Ishikawa (cell line): ENCODE measurements around the gene ADAM22.

Source experiments
- CEBPB ChIP-seq: IDR thresholded peaks from 2 replicates; pipeline ENCODE4 v1.6.1; 2012
- CREB1 ChIP-seq: IDR thresholded peaks from 2 replicates; pipeline ENCODE4 v1.6.1; 2012; ENCODE audit warnings: low read depth
- EGR1 ChIP-seq: IDR thresholded peaks from 2 replicates; pipeline ENCODE4 v1.6.1; 2012
- EP300 ChIP-seq: IDR thresholded peaks from 2 replicates; pipeline ENCODE4 v1.6.1; 2012; ENCODE audit warnings: borderline replicate concordance
- FOXM1 ChIP-seq: IDR thresholded peaks from 2 replicates; pipeline ENCODE4 v1.6.1; 2012; ENCODE audit warnings: low read depth, borderline replicate concordance
- MAX ChIP-seq: IDR thresholded peaks from 2 replicates; pipeline ENCODE4 v1.6.1; 2012
- NFIC ChIP-seq: IDR thresholded peaks from 2 replicates; pipeline ENCODE4 v1.6.1; 2012
- RAD21 ChIP-seq: IDR thresholded peaks from 2 replicates; pipeline ENCODE4 v1.6.1; 2012; ENCODE audit warnings: low read depth
- TAF1 ChIP-seq: IDR thresholded peaks from 2 replicates; pipeline ENCODE4 v1.6.1; 2012; ENCODE audit warnings: low read depth, mild to moderate bottlenecking
- TCF12 ChIP-seq: IDR thresholded peaks from 2 replicates; pipeline ENCODE4 v1.6.1; 2012; ENCODE audit warnings: low read depth
- TEAD4 ChIP-seq: IDR thresholded peaks from 2 replicates; pipeline ENCODE4 v1.6.1; 2012
- YY1 ChIP-seq: IDR thresholded peaks from 2 replicates; pipeline ENCODE4 v1.6.1; 2012; ENCODE audit warnings: low read depth
- ZBTB7A ChIP-seq: IDR thresholded peaks from 2 replicates; pipeline ENCODE4 v1.6.1; 2012; ENCODE audit warnings: low read depth
- TF ChIP-seq, protein P1 (sequence below): IDR thresholded peaks from 2 replicates; pipeline ENCODE4 v1.6.1; 2012; ENCODE audit warnings: low read depth, mild to moderate bottlenecking
- TF ChIP-seq, protein P2 (sequence below): IDR thresholded peaks from 2 replicates; pipeline ENCODE4 v1.6.1; 2012

The ADAM22 gene

GRCh38 chr7:88090671-88091070 lies 156.6 kb downstream of the ADAM22 start:
- no peak for TF ChIP-seq ZBTB7A
- TF ChIP-seq YY1, result no peak
- no peak for TF ChIP-seq EP300
- no peak for TF ChIP-seq FOXM1
- no peak for TF ChIP-seq CREB1
- no peak for TF ChIP-seq MAX
- no peak for TF ChIP-seq RAD21
- TF ChIP-seq TEAD4, result no peak
- no peak for TF ChIP-seq EGR1
- no peak for TF ChIP-seq CEBPB
- TF ChIP-seq, protein P1, sequence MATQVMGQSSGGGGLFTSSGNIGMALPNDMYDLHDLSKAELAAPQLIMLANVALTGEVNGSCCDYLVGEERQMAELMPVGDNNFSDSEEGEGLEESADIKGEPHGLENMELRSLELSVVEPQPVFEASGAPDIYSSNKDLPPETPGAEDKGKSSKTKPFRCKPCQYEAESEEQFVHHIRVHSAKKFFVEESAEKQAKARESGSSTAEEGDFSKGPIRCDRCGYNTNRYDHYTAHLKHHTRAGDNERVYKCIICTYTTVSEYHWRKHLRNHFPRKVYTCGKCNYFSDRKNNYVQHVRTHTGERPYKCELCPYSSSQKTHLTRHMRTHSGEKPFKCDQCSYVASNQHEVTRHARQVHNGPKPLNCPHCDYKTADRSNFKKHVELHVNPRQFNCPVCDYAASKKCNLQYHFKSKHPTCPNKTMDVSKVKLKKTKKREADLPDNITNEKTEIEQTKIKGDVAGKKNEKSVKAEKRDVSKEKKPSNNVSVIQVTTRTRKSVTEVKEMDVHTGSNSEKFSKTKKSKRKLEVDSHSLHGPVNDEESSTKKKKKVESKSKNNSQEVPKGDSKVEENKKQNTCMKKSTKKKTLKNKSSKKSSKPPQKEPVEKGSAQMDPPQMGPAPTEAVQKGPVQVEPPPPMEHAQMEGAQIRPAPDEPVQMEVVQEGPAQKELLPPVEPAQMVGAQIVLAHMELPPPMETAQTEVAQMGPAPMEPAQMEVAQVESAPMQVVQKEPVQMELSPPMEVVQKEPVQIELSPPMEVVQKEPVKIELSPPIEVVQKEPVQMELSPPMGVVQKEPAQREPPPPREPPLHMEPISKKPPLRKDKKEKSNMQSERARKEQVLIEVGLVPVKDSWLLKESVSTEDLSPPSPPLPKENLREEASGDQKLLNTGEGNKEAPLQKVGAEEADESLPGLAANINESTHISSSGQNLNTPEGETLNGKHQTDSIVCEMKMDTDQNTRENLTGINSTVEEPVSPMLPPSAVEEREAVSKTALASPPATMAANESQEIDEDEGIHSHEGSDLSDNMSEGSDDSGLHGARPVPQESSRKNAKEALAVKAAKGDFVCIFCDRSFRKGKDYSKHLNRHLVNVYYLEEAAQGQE, result no peak
- TF ChIP-seq NFIC, result no peak
- TF ChIP-seq, protein P2, sequence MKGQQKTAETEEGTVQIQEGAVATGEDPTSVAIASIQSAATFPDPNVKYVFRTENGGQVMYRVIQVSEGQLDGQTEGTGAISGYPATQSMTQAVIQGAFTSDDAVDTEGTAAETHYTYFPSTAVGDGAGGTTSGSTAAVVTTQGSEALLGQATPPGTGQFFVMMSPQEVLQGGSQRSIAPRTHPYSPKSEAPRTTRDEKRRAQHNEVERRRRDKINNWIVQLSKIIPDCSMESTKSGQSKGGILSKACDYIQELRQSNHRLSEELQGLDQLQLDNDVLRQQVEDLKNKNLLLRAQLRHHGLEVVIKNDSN, result no peak
- no peak for TF ChIP-seq TAF1
- no peak for TF ChIP-seq TCF12

GRCh38 chr7:88091988-88092675 lies 158.1 kb downstream of the ADAM22 start:
- TF ChIP-seq, protein P2, result no peak
- TF ChIP-seq TEAD4 (no peak), NFIC (no peak), CREB1 (no peak), EP300 (no peak), MAX (no peak), CEBPB (no peak), EGR1 (no peak), RAD21 (no peak), FOXM1 (no peak), ZBTB7A (no peak), TCF12 (no peak)
- TF ChIP-seq, protein P1, result no peak

GRCh38 chr7:88092676-88092999 lies 158.6 kb downstream of the ADAM22 start:
- TF ChIP-seq NFIC (peak; percentile 58), ZBTB7A (no peak), CEBPB (no peak), MAX (no peak), CREB1 (no peak), EP300 (no peak)

- TF ChIP-seq CEBPB (no peak), CREB1 (no peak), EP300 (no peak), RAD21 (no peak), MAX (no peak), TAF1 (no peak)
- TF ChIP-seq, protein P2, result no peak
These were observed 167.7 kb downstream of the ADAM22 start for GRCh38 chr7:88101769-88102168.

DNA sequence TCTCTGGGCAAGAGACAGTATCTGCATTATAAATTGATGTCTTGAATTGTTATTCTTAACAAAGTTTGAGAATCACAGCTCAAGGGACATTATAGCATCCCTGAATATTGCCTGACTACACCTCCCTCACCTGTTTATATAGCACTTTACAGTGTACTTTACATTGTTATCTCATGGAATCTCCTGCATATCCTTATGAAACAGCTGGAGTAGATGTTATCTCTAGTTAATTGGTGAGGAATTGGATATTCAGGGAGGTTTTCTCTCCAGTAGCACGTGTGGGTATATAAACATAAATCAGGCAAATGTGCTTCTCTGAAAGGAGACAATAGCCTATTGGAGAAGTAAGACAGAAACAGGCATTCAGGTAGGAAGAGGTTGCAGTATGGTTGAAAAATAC lies 168.6 kb downstream of the ADAM22 start:
- no peak for TF ChIP-seq CEBPB
- TF ChIP-seq CREB1, result no peak
- TF ChIP-seq TEAD4, result no peak
- TF ChIP-seq ZBTB7A, result no peak
- TF ChIP-seq TAF1, result no peak
- no peak for TF ChIP-seq EP300
- no peak for TF ChIP-seq FOXM1
- TF ChIP-seq YY1, result no peak
